ENCODE measurements around the gene TSPAN2. TPM values are rescaled to one million over a fixed set of nuclear protein-coding genes. Genes with fewer than 3 reads are reported as not detected.

Gene TSPAN2
- total and polyA plus RNA-seq, 10 donors, result 0.59 to 14.7 (median 4.8) TPM

GRCh38 chr1:115134231-115134630, 44.9 kb upstream of the TSPAN2 start:
- intact Hi-C loops (cut with DNase I; ENCODE audit: low total_unique reads), result no loop called here
- Histone ChIP-seq H3K27ac (peak overlapping the region in 1 of 8 donors; percentile 39), H3K36me3 (no peaks in the 10 kb centered on the region), H3K9me3 (no peaks in the 10 kb centered on the region), H3K4me1 (peaks cover 0 to 9% (median 4%) of the 10 kb centered on the region in 6 donors), H3K27me3 (replicated peaks in 1 of 7) (peaks cover 0 to 10% (median 0%) of the 10 kb centered on the region in 7 donors), H3K4me3 (no peak overlapping the region)
- 75 to 87% (median 81%) methylated on average over 6 of the region's 6 CpGs for WGBS, 5 donors
- DNase-seq, result no peak
- TF ChIP-seq POLR2AphosphoS5 (IDR thresholded peaks at IDR 0.05) (no peak), POLR2A (IDR thresholded peaks at IDR 0.05) (no peak)
- TF ChIP-seq, protein P1, sequence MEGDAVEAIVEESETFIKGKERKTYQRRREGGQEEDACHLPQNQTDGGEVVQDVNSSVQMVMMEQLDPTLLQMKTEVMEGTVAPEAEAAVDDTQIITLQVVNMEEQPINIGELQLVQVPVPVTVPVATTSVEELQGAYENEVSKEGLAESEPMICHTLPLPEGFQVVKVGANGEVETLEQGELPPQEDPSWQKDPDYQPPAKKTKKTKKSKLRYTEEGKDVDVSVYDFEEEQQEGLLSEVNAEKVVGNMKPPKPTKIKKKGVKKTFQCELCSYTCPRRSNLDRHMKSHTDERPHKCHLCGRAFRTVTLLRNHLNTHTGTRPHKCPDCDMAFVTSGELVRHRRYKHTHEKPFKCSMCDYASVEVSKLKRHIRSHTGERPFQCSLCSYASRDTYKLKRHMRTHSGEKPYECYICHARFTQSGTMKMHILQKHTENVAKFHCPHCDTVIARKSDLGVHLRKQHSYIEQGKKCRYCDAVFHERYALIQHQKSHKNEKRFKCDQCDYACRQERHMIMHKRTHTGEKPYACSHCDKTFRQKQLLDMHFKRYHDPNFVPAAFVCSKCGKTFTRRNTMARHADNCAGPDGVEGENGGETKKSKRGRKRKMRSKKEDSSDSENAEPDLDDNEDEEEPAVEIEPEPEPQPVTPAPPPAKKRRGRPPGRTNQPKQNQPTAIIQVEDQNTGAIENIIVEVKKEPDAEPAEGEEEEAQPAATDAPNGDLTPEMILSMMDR (IDR thresholded peaks at IDR 0.05 in 8 of 11, conservative IDR thresholded peaks at IDR 0.05 in 3 of 11), result no peak

- Histone ChIP-seq H3K4me3 (no peak overlapping the region), H3K9me3 (no peaks in the 10 kb centered on the region), H3K27me3 (replicated peaks in 1 of 7) (peaks cover 0 to 5% (median 0%) of the 10 kb centered on the region in 7 donors), H3K36me3 (no peaks in the 10 kb centered on the region), H3K4me1 (peaks cover 0 to 3% (median 0%) of the 10 kb centered on the region in 6 donors), H3K27ac (no peak overlapping the region)
- WGBS, 5 donors, result 72 to 80% (median 76%) methylated on average over 1 of the region's 1 CpG; no CpG with 5 or more reads in 2 of the 5 donors
- intact Hi-C loops (cut with DNase I; ENCODE audit: low total_unique reads), result no loop called here
- DNase-seq, result no peak
- TF ChIP-seq, protein P1 (IDR thresholded peaks at IDR 0.05 in 8 of 11, conservative IDR thresholded peaks at IDR 0.05 in 3 of 11), result no peak
- no peak for TF ChIP-seq POLR2A (IDR thresholded peaks at IDR 0.05)
- TF ChIP-seq POLR2AphosphoS5 (IDR thresholded peaks at IDR 0.05), result no peak
Measured at GRCh38 chr1:115133440-115133839, 44.1 kb upstream of the TSPAN2 start.

- intact Hi-C loops (cut with DNase I; ENCODE audit: low total_unique reads), result no loop called here
- no peak for DNase-seq
- WGBS, 5 donors, result 79 to 88% (median 86%) methylated on average over 2 of the region's 2 CpGs
- Histone ChIP-seq H3K9me3 (no peaks in the 10 kb centered on the region), H3K36me3 (no peaks in the 10 kb centered on the region), H3K4me1 (peaks cover 0 to 3% (median 0%) of the 10 kb centered on the region in 6 donors), H3K4me3 (no peak overlapping the region), H3K27ac (no peak overlapping the region), H3K27me3 (replicated peaks in 1 of 7) (no peaks in the 10 kb centered on the region)
- no peak for TF ChIP-seq POLR2AphosphoS5 (IDR thresholded peaks at IDR 0.05)
- TF ChIP-seq, protein P1 (IDR thresholded peaks at IDR 0.05 in 8 of 11, conservative IDR thresholded peaks at IDR 0.05 in 3 of 11), result no peak
- TF ChIP-seq POLR2A (IDR thresholded peaks at IDR 0.05), result no peak
Measured at GRCh38 chr1:115130786-115131185, 41.5 kb upstream of the TSPAN2 start.

GRCh38 chr1:115129071-115129640, 39.9 kb upstream of the TSPAN2 start:
- H3K36me3 ChIP-seq, result no peaks in the 10 kb centered on the region
- H3K4me1 ChIP-seq, result peaks cover 0 to 3% (median 0%) of the 10 kb centered on the region in 6 donors
- no peak overlapping the region for H3K27ac ChIP-seq
- H3K27me3 ChIP-seq (replicated peaks in 1 of 7), result no peaks in the 10 kb centered on the region
- TF ChIP-seq POLR2A (IDR thresholded peaks at IDR 0.05) (no peak), POLR2AphosphoS5 (IDR thresholded peaks at IDR 0.05) (no peak)
- TF ChIP-seq, protein P1 (IDR thresholded peaks at IDR 0.05 in 8 of 11, conservative IDR thresholded peaks at IDR 0.05 in 3 of 11), result no peak
- peaks cover 0 to 9% (median 5%) of the 10 kb centered on the region in 8 donors for H3K9me3 ChIP-seq
- DNase-seq, result no peak
- 59 to 76% (median 70%) methylated on average over 6 of the region's 6 CpGs for WGBS, 5 donors
- H3K4me3 ChIP-seq, result no peak overlapping the region
- intact Hi-C loops (cut with DNase I; ENCODE audit: low total_unique reads), result no loop called here
